GM21786 (cell line): Measurements from ENCODE around the gene SLC36A1.
"Not testable (repeated sequence)": the region's sequence is repeated elsewhere in the genome, so short reads cannot be mapped to it uniquely, and the experiment has no call there.

Experiments used
- ATAC-seq: cut with Tn5 transposase; IDR thresholded peaks from one replicate; pipeline ENCODE4 v1.9.1; 2021; ENCODE audit not compliant: unreplicated experiment

SLC36A1 gene

DNA sequence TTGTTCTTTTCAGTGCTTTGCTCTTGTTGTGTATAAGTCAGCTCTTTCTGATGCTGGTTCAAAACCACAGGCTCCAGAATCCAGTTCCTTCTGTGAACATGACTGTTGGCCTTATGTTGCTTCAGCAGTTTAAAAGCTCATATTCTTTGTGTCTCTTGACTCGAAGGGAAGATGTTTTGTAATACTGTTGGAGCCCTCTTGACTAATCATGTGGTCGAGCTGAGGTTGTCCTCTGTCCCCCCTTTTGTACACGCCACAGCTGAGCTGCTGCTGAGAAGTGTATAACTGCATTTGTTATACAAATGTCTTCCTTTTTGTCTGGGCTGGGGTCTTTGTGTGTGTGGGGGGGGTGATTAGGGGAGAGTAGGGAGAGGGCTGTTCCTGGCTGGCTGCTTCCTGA, 35.8 kb downstream of the SLC36A1 start:
- no peak for ATAC-seq

DNA sequence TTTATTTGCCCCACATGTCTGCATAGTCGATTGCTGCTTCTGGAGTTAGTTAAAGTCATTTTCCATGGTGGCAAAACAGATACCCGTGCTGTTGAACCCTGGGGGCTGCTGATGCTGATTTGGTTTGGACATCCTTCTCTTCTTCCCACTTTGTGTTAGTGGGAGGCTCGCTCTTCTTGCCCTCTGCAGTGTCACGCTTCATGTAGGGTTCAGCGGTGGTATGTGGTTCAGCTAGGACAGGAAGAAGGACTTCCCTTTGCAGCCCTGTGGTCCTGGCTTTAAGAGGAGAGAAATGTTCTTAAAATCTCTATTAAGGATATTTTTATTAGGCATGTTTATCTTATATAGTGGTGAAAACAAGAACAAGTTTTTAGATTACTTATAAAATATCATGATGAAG, 36.2 kb downstream of the SLC36A1 start:
- ATAC-seq, result no peak

GRCh38 chr5:151487544-151487943, 40.1 kb downstream of the SLC36A1 start:
- no peak for ATAC-seq

GRCh38 chr5:151490627-151491026, 43.2 kb downstream of the SLC36A1 start:
- no peak for ATAC-seq

DNA sequence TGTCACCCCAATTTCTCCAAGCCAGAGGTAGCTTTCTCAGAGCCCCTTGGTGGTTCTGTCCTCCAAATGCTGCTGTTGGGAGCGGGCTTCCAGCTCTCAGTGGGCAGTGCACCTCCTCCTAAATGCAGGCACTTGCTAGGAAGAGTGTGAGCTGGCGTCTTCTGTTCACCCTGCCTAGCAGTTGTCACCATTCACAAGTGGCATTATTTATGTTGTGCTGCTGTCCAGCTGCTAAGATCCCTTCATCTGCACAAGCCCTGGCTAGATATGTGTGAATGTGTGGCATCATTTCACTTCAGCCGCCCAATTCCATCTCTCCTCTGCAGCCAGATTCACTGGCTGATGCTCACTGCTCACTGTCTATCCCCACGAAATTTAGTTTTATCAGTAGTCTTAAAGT, 43.7 kb downstream of the SLC36A1 start:
- no peak for ATAC-seq

- no peak for ATAC-seq
Observed at GRCh38 chr5:151492729-151493128, 45.3 kb downstream of the SLC36A1 start.

GRCh38 chr5:151493665-151494064, 46.3 kb downstream of the SLC36A1 start:
- no peak for ATAC-seq

DNA sequence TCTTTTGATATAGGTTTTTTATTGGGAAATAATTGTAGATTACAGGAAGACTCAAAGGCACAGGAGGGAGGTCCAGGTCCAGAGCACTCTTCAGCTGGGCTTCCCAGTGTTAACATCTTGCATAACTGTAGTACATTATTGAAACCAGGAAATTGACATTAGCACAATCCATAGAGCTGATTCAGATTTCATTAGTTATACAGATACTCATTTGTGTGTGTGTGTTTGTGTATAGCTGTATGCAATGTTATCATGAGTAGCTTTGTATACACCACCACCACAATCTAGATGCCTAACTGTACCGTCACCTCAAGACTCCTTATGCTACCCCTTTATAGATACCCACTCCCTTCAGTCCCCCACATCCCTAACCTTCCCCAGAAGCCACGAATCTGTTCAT, 47.9 kb downstream of the SLC36A1 start:
- no peak for ATAC-seq

GRCh38 chr5:151496041-151496484, 48.7 kb downstream of the SLC36A1 start:
- no peak for ATAC-seq

- ATAC-seq, result no peak
Observed at GRCh38 chr5:151497391-151498002, 50.1 kb downstream of the SLC36A1 start.

GRCh38 chr5:151498395-151499155, 51.2 kb downstream of the SLC36A1 start:
- no peak for ATAC-seq

GRCh38 chr5:151499501-151500035, 52.2 kb downstream of the SLC36A1 start:
- ATAC-seq, result no peak

DNA sequence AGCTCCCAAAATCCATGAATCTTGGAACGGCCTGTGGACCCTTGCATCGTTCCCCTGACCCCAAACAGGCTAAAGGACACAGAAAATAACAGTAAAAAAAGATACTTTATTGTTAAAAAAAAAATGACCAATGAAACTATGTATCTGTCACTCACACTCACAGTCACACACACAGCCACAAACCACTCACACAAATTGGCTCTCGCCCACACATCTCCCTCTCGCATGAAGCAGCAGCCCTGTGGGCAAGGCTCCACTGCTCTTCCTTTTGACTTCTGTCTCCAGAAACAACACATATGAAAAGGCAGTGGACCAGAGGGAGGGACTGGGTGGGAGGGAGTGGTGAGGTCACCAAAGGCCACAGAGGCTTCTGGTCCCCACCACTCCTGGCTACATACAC, 56.6 kb downstream of the SLC36A1 start:
- ATAC-seq, result no peak

DNA sequence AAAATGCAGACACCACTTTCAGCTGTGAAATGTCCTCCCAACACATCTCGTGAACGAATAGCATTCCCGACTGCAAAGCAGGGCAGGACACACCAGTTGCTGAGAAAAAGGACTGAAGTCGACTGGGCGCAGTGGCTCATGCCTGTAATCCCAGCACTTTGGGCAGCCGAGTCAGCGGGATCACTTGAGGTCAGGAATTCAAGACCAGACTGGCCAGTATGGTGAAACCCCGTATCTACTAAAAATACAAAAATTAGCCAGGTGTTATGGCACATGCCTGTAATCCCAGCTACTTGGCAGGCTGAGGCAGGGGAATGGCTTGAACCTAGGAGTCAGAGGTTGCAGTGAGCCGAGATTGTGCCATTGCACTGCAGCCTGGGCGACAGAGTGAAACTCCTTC, 60.9 kb downstream of the SLC36A1 start:
- not testable (repeated sequence) for ATAC-seq

DNA sequence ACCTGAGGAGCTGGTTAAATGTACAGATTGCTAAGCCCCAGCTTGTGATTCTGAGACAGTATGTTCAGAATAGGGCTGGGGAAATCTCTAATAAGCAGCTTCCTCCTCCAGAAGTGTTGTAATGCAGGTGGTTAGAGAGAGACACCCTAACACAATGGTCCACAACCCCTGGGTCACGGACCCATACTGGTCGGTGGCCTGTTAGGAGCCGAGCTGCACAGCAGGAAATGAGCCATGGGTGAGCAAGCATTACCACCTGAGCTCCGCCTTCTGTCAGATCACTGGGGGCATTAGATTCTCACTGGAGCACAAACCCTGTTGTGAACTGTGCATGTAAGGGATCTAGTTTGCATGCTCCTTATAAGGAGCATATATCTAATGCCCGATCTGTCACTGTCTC, 61.8 kb downstream of the SLC36A1 start:
- ATAC-seq, result no peak

DNA sequence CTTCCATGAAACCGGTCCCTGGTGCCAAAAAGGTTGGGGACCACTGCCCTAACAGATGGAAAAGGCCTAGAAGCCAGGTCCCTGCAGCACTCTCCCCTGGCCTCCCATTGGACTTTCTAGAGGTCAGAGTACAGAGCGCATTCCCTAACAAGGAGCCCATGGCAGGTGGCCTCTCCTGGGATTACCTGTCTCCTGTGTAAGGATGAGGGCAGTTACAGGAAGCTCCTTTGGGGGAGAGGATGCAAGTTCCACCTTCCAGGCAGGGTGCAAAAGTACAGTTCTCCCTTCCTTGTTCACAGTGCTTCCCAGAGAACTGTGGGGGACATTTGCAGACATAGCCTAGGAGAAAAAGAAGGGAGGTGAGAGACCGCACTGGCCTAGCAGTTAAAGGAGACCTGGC, 62.4 kb downstream of the SLC36A1 start:
- ATAC-seq, result no peak

DNA sequence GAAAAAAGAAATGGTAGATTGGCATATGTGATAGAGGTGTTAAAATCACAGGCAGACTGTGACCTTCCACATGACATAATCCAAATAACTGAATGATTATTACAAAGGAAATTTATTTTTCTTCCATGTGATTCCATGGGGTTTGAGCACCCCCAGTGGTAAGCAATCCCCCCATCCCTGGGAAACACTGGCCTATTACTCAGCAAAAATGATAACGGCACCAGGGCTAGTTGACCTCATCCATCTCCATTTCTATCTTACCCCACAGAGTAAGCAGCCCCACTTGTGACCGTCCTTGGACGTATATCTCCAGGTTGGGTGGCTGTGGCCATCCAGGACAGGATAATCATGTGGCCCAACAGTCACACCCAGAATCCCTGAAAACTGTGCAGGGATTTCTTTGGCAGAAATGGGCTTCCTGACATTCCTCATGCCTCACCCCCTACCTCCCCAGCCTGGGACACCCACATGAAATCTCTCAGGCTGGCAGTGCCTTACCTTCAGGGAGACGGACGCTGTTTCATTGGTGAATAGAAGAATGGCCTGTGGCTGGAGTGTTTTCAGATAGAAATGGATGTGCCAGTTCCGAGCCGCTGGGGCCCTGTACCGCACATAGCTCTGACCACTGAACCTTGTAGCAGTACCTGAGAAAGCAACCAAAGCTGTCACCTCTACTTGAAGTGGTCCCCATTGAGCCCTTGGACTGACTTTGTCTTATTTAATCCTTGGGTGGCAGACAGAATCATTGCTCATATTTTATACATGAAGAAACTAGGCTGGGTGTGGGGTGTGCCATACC, 69.9 kb downstream of the SLC36A1 start:
- no peak for ATAC-seq

DNA sequence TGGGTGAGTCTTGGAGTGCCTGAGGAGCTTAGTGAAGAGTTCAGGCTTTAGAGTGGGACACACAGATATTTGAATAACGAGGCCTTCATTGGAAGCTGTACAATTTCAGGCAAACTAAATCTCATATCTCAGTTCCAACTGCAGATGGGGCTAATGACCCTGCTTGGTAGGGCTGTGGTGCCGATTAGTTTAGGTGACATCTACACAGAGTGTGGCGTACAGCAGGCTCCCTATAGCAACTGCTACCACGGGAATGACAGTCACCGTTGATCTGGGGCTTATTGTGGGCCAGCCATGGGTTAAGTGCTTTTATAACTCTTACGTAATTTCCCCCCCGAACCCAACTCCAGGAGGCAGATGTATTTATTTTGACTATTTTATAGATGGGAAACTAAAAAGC, 72.9 kb downstream of the SLC36A1 start:
- no peak for ATAC-seq

GRCh38 chr5:151522226-151522625, 74.8 kb downstream of the SLC36A1 start:
- no peak for ATAC-seq

GRCh38 chr5:151523335-151523734, 75.9 kb downstream of the SLC36A1 start:
- peak; percentile 88 for ATAC-seq

DNA sequence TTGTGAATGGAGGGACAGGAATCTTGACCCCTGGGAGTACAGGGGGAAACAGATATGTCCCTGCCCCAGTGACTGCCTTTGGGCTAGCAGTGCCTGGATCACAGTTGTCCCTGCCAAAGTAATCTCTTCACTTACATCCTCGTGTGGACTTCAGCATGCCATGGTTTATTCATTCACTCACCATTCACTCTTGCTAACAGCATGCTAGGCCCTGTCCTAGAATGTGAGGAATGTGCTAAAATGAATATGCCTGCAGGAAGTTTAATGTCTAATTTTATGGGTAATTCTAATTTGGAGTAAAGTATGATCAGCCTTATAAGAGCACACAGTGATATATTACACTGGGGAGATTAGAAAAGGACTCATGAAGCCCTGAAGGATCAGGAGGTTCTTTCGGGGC, 80.8 kb downstream of the SLC36A1 start:
- ATAC-seq, result no peak

DNA sequence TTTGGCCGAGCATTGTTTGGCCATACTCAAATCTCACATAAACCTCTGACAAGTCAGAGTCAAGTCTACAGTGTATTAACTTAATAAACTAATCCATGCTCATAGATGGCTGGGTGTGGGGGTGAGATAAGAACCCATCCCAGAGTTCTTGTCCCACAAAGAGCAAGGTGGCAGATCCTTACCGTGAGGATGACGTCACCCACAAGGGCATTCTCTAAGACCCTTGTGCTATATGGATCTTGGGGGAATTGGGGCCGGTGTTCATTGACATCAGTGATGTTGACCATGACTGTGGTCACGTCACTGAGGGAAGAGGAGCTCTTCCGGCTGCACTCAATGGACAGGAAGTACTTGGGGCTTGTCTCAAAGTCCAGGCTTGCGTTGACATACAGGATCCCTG, 81.6 kb downstream of the SLC36A1 start:
- no peak for ATAC-seq
